Loucy (cell line): ENCODE data around the gene NOTCH1.

Source experiments
- H2AFZ ChIP-seq: fragments of 200-600 bp; sonication (generic); 2 replicates; pipeline ENCODE4 v1.6.0; 2016; ENCODE audit warnings: antibody characterized with exemption, mild to moderate bottlenecking, low read length, moderate library complexity
- H3F3A ChIP-seq: fragments of 200-600 bp; 2 replicates; pipeline ENCODE4 v1.6.0; 2016; ENCODE audit warnings: antibody characterized with exemption, low read depth, mild to moderate bottlenecking
- H3K27me3 ChIP-seq: fragments of 200-600 bp; sonication (generic); 2 replicates; pipeline ENCODE4 v1.6.1; 2014; ENCODE audit warnings: low read length, mild to moderate bottlenecking; ENCODE audit not compliant: insufficient read depth, poor library complexity, severe bottlenecking
- H3K36me3 ChIP-seq: fragments of 200-600 bp; sonication (generic); 2 replicates; pipeline ENCODE4 v1.6.1; 2016; ENCODE audit warnings: low read length; ENCODE audit not compliant: insufficient read depth
- H3K4me1 ChIP-seq: fragments of 200-600 bp; sonication (generic); 2 replicates; pipeline ENCODE4 v1.5.1; 2014; ENCODE audit warnings: low read length, mild to moderate bottlenecking; ENCODE audit not compliant: insufficient read depth, poor library complexity, severe bottlenecking
- H3K4me2 ChIP-seq: fragments of 200-600 bp; sonication (generic); 2 replicates; pipeline ENCODE4 v1.6.0; 2014; ENCODE audit warnings: antibody characterized with exemption, low read length, low read depth, mild to moderate bottlenecking; ENCODE audit not compliant: poor library complexity, severe bottlenecking
- H3K4me3 ChIP-seq: fragments of 200-600 bp; sonication (generic); 2 replicates; pipeline ENCODE4 v1.5.1; 2014; ENCODE audit warnings: low read length, mild to moderate bottlenecking, mixed read lengths; ENCODE audit not compliant: poor library complexity, severe bottlenecking
- H3K79me2 ChIP-seq: fragments of 200-600 bp; sonication (generic); 2 replicates; pipeline ENCODE4 v1.6.1; 2014; ENCODE audit warnings: low read length; ENCODE audit not compliant: insufficient read depth
- H3K9ac ChIP-seq: fragments of 200-600 bp; sonication (generic); 2 replicates; pipeline ENCODE4 v1.6.0; 2014; ENCODE audit warnings: mild to moderate bottlenecking, low read depth, low read length, moderate library complexity; ENCODE audit not compliant: poor library complexity, severe bottlenecking
- H3K9me2 ChIP-seq: fragments of 200-600 bp; sonication (generic); replicated peaks from 2 replicates; pipeline ENCODE4 v1.6.1; 2016; ENCODE audit warnings: low read depth, low read length, mixed read lengths
- H3K9me3 ChIP-seq: fragments of 200-600 bp; sonication (generic); 2 replicates; pipeline ENCODE4 v1.6.1; 2014; ENCODE audit warnings: mild to moderate bottlenecking, antibody characterized with exemption, low read length, low read depth; ENCODE audit not compliant: insufficient read depth
- H4K20me1 ChIP-seq: fragments of 200-600 bp; sonication (generic); 2 replicates; pipeline ENCODE4 v1.6.0; 2014; ENCODE audit warnings: antibody characterized with exemption, low read length, mild to moderate bottlenecking; ENCODE audit not compliant: insufficient read depth, poor library complexity, severe bottlenecking
- EZH2phosphoT487 ChIP-seq: fragments of 200-600 bp; IDR thresholded peaks from 2 replicates; pipeline ENCODE4 v1.6.1; 2018; ENCODE audit warnings: antibody characterized with exemption, mild to moderate bottlenecking, moderate library complexity, borderline replicate concordance
- TF ChIP-seq, protein P1 (sequence below): fragments of 200-600 bp; sonication (generic); conservative IDR thresholded peaks from 2 replicates; pipeline ENCODE4 v1.5.1; 2014; ENCODE audit warnings: mild to moderate bottlenecking, antibody characterized with exemption, low read length

The NOTCH1 gene

DNA sequence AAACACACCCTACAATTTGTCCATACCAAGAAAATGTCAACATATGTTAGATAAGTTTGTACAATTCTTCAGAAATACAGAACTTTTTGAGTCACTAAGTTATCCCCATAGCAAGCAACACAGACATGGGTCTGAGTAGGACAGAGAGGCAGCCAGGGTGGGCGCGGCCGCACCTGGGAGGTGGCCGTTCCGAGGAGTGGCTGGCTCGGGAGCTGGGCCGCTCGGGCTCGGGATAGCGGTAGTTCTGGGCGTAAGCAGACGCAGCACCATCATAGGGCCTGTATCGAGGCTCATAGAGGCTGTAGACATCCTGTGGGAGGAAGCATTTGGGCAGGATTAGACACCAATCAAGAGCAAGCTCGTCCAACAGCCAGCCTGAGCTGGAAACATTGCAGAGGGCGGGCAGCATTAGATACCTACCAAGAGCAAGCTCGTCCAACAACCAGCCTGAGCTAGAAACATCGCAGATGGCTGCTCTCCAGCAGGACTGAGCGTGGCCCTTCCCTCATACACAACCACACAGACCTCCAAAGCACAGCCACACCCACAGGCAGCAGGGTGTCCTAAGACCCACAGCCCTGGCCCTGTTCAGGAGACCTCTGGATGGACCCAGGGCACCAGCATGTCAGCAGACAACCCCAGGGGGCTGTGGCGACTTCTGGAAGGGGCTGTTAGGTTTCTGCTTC lies 73.9 kb downstream of the NOTCH1 start:
- Histone ChIP-seq H4K20me1 (peaks cover 3% of the 10 kb centered on the region), H3K9me2 (no peaks in the 10 kb centered on the region), H3K79me2 (peaks cover 12% of the 10 kb centered on the region), H3K27me3 (no peaks in the 10 kb centered on the region), H3K9ac (no peak overlapping the region), H3K9me3 (no peaks in the 10 kb centered on the region), H3K36me3 (peaks cover 81% of the 10 kb centered on the region; the same call in 1 of the 2 replicates), H2AFZ (no peak overlapping the region), H3K4me2 (no peak overlapping the region), H3K4me1 (no peaks in the 10 kb centered on the region), H3F3A (no peaks in the 10 kb centered on the region), H3K4me3 (no peak overlapping the region)
- TF ChIP-seq EZH2phosphoT487 = no peak
- TF ChIP-seq, protein P1, sequence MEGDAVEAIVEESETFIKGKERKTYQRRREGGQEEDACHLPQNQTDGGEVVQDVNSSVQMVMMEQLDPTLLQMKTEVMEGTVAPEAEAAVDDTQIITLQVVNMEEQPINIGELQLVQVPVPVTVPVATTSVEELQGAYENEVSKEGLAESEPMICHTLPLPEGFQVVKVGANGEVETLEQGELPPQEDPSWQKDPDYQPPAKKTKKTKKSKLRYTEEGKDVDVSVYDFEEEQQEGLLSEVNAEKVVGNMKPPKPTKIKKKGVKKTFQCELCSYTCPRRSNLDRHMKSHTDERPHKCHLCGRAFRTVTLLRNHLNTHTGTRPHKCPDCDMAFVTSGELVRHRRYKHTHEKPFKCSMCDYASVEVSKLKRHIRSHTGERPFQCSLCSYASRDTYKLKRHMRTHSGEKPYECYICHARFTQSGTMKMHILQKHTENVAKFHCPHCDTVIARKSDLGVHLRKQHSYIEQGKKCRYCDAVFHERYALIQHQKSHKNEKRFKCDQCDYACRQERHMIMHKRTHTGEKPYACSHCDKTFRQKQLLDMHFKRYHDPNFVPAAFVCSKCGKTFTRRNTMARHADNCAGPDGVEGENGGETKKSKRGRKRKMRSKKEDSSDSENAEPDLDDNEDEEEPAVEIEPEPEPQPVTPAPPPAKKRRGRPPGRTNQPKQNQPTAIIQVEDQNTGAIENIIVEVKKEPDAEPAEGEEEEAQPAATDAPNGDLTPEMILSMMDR = no peak

DNA sequence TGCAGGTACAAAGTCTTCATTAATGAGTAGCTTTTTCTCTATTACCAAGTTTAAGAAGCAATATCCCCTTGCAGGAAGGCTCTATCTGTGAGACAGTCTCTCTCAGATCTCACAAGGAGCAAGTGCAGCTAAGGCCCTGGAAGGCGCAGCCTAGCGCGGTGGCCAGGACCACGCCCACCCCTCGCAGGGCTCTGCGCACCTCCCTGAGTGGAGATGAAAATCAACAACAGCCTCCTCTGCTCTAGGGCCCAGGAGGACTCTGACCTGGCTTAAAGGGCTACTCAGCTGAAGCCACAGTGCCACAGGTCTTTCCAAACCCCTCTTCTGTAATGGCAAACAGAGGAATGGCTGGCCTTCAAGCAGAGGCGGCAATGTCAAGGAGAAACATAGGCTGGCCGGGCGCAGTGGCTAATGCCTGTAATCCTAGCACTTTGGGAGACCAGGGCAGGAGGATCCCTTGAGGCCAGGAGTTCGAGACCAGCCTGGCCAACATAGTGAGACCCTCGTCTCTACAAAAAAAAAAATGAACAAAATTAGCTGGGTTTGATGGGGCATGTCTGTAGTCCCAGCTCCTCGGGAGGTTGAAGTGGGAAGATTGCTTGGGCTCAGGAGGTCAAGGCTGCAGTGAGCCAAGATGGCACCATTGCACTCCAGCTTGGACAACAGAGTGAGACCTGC lies 74.9 kb downstream of the NOTCH1 start:
- no peaks in the 10 kb centered on the region for H3K9me2 ChIP-seq
- peaks cover 12% of the 10 kb centered on the region for H3K79me2 ChIP-seq
- H3K9me3 ChIP-seq = no peaks in the 10 kb centered on the region
- no peaks in the 10 kb centered on the region for H3K4me1 ChIP-seq
- no peaks in the 10 kb centered on the region for H3F3A ChIP-seq
- peaks cover 3% of the 10 kb centered on the region for H4K20me1 ChIP-seq
- TF ChIP-seq, protein P1 = no peak
- TF ChIP-seq EZH2phosphoT487 = no peak
- no peak overlapping the region for H2AFZ ChIP-seq
- H3K36me3 ChIP-seq = peaks cover 81% of the 10 kb centered on the region; the same call in 1 of the 2 replicates
- no peaks in the 10 kb centered on the region for H3K27me3 ChIP-seq
- H3K9ac ChIP-seq = no peak overlapping the region
- no peak overlapping the region for H3K4me2 ChIP-seq
- H3K4me3 ChIP-seq = no peak overlapping the region

DNA sequence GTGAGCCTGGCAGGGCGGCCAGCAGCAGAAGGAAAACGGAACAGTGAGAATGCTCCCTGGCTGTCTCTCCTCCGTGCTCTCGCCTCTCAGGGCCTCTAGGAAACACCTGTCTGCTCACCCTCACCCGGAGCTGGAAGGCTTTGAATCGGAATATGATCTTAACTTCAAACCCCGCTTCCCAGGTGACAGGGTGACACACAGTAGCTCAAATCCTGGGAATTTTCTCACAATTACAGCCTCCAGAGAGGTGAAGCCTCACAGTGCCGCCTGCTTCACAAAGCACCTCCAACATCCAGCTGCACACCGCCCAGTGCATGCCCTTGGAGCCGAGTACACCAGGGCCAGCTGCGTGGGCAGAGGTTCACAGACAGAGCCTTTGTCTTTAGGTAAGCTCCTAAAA lies 75.5 kb downstream of the NOTCH1 start:
- H3K9me3 ChIP-seq = no peaks in the 10 kb centered on the region
- no peaks in the 10 kb centered on the region for H3F3A ChIP-seq
- no peak overlapping the region for H3K4me3 ChIP-seq
- no peak overlapping the region for H3K4me2 ChIP-seq
- H3K36me3 ChIP-seq = peaks cover 81% of the 10 kb centered on the region
- H4K20me1 ChIP-seq = peaks cover 3% of the 10 kb centered on the region
- H3K79me2 ChIP-seq = peaks cover 12% of the 10 kb centered on the region
- no peak for TF ChIP-seq EZH2phosphoT487
- TF ChIP-seq, protein P1 = no peak
- no peak overlapping the region for H2AFZ ChIP-seq
- H3K27me3 ChIP-seq = no peaks in the 10 kb centered on the region
- no peaks in the 10 kb centered on the region for H3K4me1 ChIP-seq
- no peak overlapping the region for H3K9ac ChIP-seq
- H3K9me2 ChIP-seq = no peaks in the 10 kb centered on the region
